Tibial nerve (tissue), 4 donors: ENCODE data around the gene ABCA13.

ENCODE experiments used
- EP300 ChIP-seq, 2 donors: sonication (generic); formaldehyde crosslinking; IDR thresholded peaks; one replicate each; pipeline ENCODE4 v1.6.1; 2017; ENCODE audit warnings: antibody characterized with exemption in 2 of 2, mild to moderate bottlenecking in 1 of 2
- TF ChIP-seq, protein P1 (sequence below), 5 experiments: fragments of 200-600 bp in 3 of 5; fragments of 450-650 bp in 2 of 5; sonication (generic) in 3 of 5; IDR thresholded peaks; one replicate each; pipeline ENCODE4 v1.5.1; 2016 to 2019; ENCODE audit warnings: antibody characterized with exemption in 5 of 5, mild to moderate bottlenecking in 3 of 5, moderate library complexity in 2 of 5

DNA sequence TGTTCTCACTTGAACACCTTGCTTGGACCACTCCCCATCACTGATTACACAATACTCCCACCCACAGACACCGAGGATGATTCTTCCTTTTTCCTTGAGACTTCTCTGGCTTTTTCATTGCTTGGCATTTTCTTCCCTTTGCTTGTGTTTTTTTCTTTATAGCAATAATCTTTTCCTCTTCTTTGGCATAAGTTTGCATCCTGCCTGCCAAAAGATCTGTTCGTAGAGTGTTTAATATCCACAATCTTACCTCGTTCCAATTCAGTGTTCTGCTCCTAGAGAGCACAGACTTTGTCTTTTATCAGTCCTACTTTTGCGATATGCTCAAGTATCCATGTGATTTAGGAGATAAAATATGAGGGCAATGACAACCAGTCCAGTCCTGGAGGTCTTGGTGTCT lies 449.8 kb downstream of the ABCA13 start:
- TF ChIP-seq, protein P1, sequence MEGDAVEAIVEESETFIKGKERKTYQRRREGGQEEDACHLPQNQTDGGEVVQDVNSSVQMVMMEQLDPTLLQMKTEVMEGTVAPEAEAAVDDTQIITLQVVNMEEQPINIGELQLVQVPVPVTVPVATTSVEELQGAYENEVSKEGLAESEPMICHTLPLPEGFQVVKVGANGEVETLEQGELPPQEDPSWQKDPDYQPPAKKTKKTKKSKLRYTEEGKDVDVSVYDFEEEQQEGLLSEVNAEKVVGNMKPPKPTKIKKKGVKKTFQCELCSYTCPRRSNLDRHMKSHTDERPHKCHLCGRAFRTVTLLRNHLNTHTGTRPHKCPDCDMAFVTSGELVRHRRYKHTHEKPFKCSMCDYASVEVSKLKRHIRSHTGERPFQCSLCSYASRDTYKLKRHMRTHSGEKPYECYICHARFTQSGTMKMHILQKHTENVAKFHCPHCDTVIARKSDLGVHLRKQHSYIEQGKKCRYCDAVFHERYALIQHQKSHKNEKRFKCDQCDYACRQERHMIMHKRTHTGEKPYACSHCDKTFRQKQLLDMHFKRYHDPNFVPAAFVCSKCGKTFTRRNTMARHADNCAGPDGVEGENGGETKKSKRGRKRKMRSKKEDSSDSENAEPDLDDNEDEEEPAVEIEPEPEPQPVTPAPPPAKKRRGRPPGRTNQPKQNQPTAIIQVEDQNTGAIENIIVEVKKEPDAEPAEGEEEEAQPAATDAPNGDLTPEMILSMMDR (IDR thresholded peaks at IDR 0.05) = no peak
- no peak for TF ChIP-seq EP300 (IDR thresholded peaks at IDR 0.05)
